Mesendoderm (in vitro differentiated cells): ENCODE results near the gene NFYA. TPM values are rescaled to one million over a fixed set of nuclear protein-coding genes. Genes with fewer than 3 reads are reported as not detected.

Experiments
- DNase-seq: peaks from one replicate; pipeline ENCODE4 v3.0.0; 2013
- H2AK5ac ChIP-seq: 2 replicates; pipeline ENCODE4 v1.6.1; 2013; ENCODE audit warnings: low read length, inconsistent platforms
- H2BK120ac ChIP-seq: 2 replicates; pipeline ENCODE4 v1.6.1; 2013; ENCODE audit warnings: low read depth, mild to moderate bottlenecking, low read length, moderate library complexity, mixed read lengths
- H2BK15ac ChIP-seq: replicated peaks from 2 replicates; pipeline ENCODE4 v1.6.1; 2013; ENCODE audit warnings: low read depth, mild to moderate bottlenecking, moderate library complexity
- H2BK5ac ChIP-seq: 2 replicates; pipeline ENCODE4 v1.6.1; 2013; ENCODE audit warnings: low read length, inconsistent platforms
- H3K18ac ChIP-seq: 2 replicates; pipeline ENCODE4 v1.6.1; 2013; ENCODE audit warnings: mild to moderate bottlenecking, low read length, mixed read lengths
- H3K23ac ChIP-seq: one replicate; pipeline ENCODE4 v1.6.1; 2013; ENCODE audit warnings: low read length
- H3K27ac ChIP-seq: 2 replicates; pipeline ENCODE4 v1.5.1; 2013; ENCODE audit warnings: low read depth, mild to moderate bottlenecking, inconsistent platforms, low read length, moderate library complexity
- H3K27me3 ChIP-seq: 2 replicates; pipeline ENCODE4 v1.6.1; 2013; ENCODE audit warnings: low read length, control low read depth, mild to moderate bottlenecking, inconsistent platforms; ENCODE audit not compliant: insufficient read depth, poor library complexity
- H3K36me3 ChIP-seq: 2 replicates; pipeline ENCODE4 v1.6.1; 2013; ENCODE audit warnings: low read length, inconsistent platforms; ENCODE audit not compliant: control insufficient read depth, insufficient read depth
- H3K4ac ChIP-seq: one replicate; pipeline ENCODE4 v1.6.1; 2013; ENCODE audit warnings: low read depth, mild to moderate bottlenecking, low read length, moderate library complexity
- H3K4me1 ChIP-seq: 2 replicates; pipeline ENCODE4 v1.6.1; 2013; ENCODE audit warnings: low read depth, low read length, inconsistent platforms; ENCODE audit not compliant: control insufficient read depth
- H3K4me2 ChIP-seq: 2 replicates; pipeline ENCODE4 v1.6.1; 2013; ENCODE audit warnings: low read length
- H3K4me3 ChIP-seq: 2 replicates; pipeline ENCODE4 v1.5.1; 2013; ENCODE audit warnings: mild to moderate bottlenecking, low read length
- H3K56ac ChIP-seq: one replicate; pipeline ENCODE4 v1.6.1; 2013; ENCODE audit warnings: low read length
- H3K79me1 ChIP-seq: 2 replicates; pipeline ENCODE4 v1.6.1; 2013; ENCODE audit warnings: low read length, inconsistent platforms
- H3K79me2 ChIP-seq: 2 replicates; pipeline ENCODE4 v1.6.1; 2013; ENCODE audit warnings: mild to moderate bottlenecking, low read length; ENCODE audit not compliant: control insufficient read depth, insufficient read depth
- H3K9ac ChIP-seq: 2 replicates; pipeline ENCODE4 v1.6.1; 2013; ENCODE audit warnings: low read length, inconsistent platforms
- H4K5ac ChIP-seq: one replicate; pipeline ENCODE4 v1.6.1; 2013; ENCODE audit warnings: low read length
- H4K8ac ChIP-seq: one replicate; pipeline ENCODE4 v1.6.1; 2013; ENCODE audit warnings: low read depth, mild to moderate bottlenecking, control low read depth, low read length, moderate library complexity
- WGBS: extraction: QIAGEN DNeasy Blood & Tissue Kit; methylation state at CpG from one replicate; pipeline ENCODE4 v1.1.7; 2013; ENCODE audit warnings: low lambda C conversion rate, missing lambda C conversion rate; ENCODE audit not compliant: insufficient coverage; ENCODE audit errors: extremely low coverage; 5-methylcytosine and 5-hydroxymethylcytosine counted together
- polyA plus RNA-seq, 2 experiments: library from polyadenylated mRNA; stranded (reverse); fragments of 200-250 nt; gene quantifications; one replicate each; pipeline ENCODE4 v1.2.3, GENCODE V29; 2013

The NFYA gene
- polyA plus RNA-seq (2013, experiment 1 of 2): 17.2 TPM
- polyA plus RNA-seq (2013, experiment 2 of 2): 17.8 TPM

DNA sequence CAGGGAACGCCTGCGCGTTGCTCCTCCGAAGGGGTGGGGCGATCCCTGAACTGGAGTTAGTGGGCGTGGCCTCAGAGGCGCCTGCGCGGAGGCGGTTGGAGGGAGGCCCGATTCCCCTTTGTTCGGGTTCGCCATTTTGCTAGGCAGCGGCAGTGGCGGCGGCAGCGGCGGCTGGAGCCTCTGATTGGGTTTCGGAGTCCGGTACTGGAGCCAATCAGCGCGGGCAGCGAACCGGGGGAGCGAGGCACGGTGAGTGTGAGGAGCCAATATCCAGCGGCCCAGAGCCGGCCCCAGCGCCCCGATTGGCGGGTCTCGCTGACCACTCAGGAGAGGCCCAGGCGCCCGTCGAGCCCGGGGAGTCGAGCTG is at the start of gene NFYA:
Gene NFYA (plus strand): TSS at position 139 of the 367 bp plus-strand sequence. CDS start 6,116 bp downstream, outside the sequence.
- Histone ChIP-seq H3K56ac (peak within 1 kb of the TSS; percentile 94), H3K4ac (peak within 1 kb of the TSS; percentile 98)
- WGBS: no CpG with 5 or more reads among the region's 37 CpGs

DNA sequence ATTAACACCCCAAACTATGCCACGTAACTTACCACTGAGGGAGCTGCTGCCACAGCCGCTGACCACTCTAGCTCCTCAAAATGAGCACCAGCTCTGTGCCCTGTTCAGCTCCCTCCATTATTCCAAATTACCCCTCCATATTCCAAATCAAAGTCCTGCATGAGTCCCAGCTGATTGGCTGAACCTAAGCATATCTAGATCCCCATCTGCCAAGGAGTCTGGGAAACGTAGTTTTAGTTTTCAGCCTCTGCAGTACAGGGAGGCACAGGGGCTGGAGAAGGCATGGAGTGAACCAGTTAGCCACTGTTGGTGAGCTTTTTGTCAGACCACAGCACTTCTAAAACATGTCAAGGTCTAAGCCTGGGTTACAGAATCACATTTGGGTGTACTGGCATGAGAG is 49.7 kb upstream of the NFYA start:
- Histone ChIP-seq H3K27me3 (no peaks in the 10 kb centered on the region), H2AK5ac (no peak overlapping the region), H3K4me1 (peaks cover 3% of the 10 kb centered on the region), H2BK120ac (no peak overlapping the region), H4K5ac (no peak overlapping the region), H2BK15ac (no peak overlapping the region), H3K23ac (no peak overlapping the region), H3K4me2 (no peak overlapping the region), H3K9ac (no peak overlapping the region), H3K27ac (no peak overlapping the region), H3K56ac (no peak overlapping the region), H4K8ac (no peak overlapping the region), H3K36me3 (no peaks in the 10 kb centered on the region), H3K4me3 (no peak overlapping the region), H3K4ac (no peak overlapping the region), H3K79me2 (no peaks in the 10 kb centered on the region), H3K18ac (no peak overlapping the region), H3K79me1 (no peaks in the 10 kb centered on the region), H2BK5ac (no peak overlapping the region)
- WGBS: no CpG with 5 or more reads among the region's 3 CpGs
- no peak for DNase-seq

More for the DNA sequence above, at the start of gene NFYA:
- H3K4me3 ChIP-seq: peak within 1 kb of the TSS; percentile 73
- H2BK5ac ChIP-seq: peak within 1 kb of the TSS; percentile 14
- no peak within 1 kb of the TSS for H2AK5ac ChIP-seq
- peak within 1 kb of the TSS; percentile 100 for H3K27ac ChIP-seq
- peak within 1 kb of the TSS; percentile 58 for H4K8ac ChIP-seq
- peak within 1 kb of the TSS; percentile 90 for H3K9ac ChIP-seq
- peak within 1 kb of the TSS; percentile 93 for H3K4me2 ChIP-seq
- H3K36me3 ChIP-seq: no peaks in the 10 kb centered on the region
- H3K79me2 ChIP-seq: peaks cover 41% of the 10 kb centered on the region
- H3K4me1 ChIP-seq: no peaks in the 10 kb centered on the region
- H3K79me1 ChIP-seq: peaks cover 1% of the 10 kb centered on the region
- no peak within 1 kb of the TSS for H3K23ac ChIP-seq
- no peak within 1 kb of the TSS for H4K5ac ChIP-seq
- no peak for DNase-seq
- peak within 1 kb of the TSS; percentile 97 for H3K18ac ChIP-seq
- H3K27me3 ChIP-seq: no peaks in the 10 kb centered on the region
- H2BK120ac ChIP-seq: peak within 1 kb of the TSS; percentile 51
- no peak within 1 kb of the TSS for H2BK15ac ChIP-seq

DNA sequence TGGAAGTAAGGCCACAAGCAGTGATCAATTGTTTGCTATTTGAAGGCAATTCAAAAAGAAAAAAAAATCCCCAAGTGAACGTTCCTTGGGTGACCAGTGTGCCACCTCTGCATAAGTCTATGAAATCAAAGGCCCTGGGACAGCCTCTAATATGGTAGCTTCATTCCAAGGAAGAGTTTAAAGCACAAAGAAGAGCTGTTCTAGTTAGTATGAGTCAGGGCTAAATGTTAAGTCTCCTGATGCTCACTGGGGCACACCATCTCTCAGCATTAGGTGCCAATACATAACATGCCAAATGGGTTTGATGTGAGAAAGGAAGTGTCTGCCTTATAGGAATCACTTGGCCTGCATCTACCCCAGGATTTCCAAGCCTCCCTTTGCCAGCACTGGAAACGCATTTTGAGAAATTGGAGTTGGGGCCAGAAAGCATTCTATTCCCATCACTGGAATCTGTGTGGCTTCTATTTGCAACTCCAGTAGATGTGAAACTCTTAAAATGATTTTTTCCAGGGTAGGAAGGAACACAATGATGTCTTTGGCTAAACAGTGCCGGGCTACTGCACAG is 46.7 kb upstream of the NFYA start:
- Histone ChIP-seq H3K4me1 (peaks cover 8% of the 10 kb centered on the region), H3K79me2 (no peaks in the 10 kb centered on the region), H2BK5ac (no peak overlapping the region), H4K8ac (no peak overlapping the region), H2BK15ac (no peak overlapping the region), H3K56ac (peak overlapping the region; percentile 70), H3K27me3 (no peaks in the 10 kb centered on the region), H3K79me1 (no peaks in the 10 kb centered on the region), H3K4ac (no peak overlapping the region), H3K27ac (no peak overlapping the region), H2BK120ac (no peak overlapping the region), H3K9ac (peak overlapping the region; percentile 46), H2AK5ac (peak overlapping the region; percentile 32), H3K4me3 (no peak overlapping the region), H3K4me2 (no peak overlapping the region), H4K5ac (no peak overlapping the region), H3K18ac (no peak overlapping the region), H3K23ac (no peak overlapping the region), H3K36me3 (no peaks in the 10 kb centered on the region)
- no peak for DNase-seq
- no CpG with 5 or more reads among the region's 3 CpGs for WGBS

DNA sequence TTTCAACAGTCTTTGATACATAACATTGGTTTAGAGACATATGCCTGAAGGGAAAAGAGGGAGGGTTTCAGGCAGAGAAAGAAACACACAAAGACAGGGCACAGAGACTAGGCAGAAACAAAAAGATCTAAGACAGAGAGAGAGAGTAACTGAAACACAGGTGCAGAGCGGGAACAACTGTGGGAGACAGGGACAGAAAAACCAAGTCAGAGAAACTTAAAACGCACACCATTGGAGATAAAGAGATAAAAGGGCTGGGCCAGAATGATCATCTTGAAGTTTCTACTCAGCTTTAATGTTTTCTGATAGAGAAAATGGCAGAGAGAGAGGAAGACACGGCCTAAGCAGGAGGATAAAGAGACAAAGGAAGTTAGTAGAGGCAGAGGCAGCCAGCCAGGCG is 45.5 kb upstream of the NFYA start:
- Histone ChIP-seq H4K5ac (no peak overlapping the region), H3K36me3 (no peaks in the 10 kb centered on the region), H2AK5ac (no peak overlapping the region), H3K4me2 (peak overlapping the region; percentile 90), H3K23ac (no peak overlapping the region), H3K79me1 (no peaks in the 10 kb centered on the region), H2BK15ac (no peak overlapping the region), H4K8ac (no peak overlapping the region), H2BK5ac (no peak overlapping the region), H3K4me3 (peak overlapping the region; percentile 58), H3K27me3 (no peaks in the 10 kb centered on the region), H3K56ac (peak overlapping the region; percentile 86), H2BK120ac (no peak overlapping the region), H3K4me1 (peaks cover 8% of the 10 kb centered on the region), H3K79me2 (no peaks in the 10 kb centered on the region), H3K9ac (peak overlapping the region; percentile 73), H3K4ac (no peak overlapping the region), H3K27ac (no peak overlapping the region), H3K18ac (no peak overlapping the region)
- DNase-seq: no peak
- WGBS: no CpG with 5 or more reads among the region's 4 CpGs

DNA sequence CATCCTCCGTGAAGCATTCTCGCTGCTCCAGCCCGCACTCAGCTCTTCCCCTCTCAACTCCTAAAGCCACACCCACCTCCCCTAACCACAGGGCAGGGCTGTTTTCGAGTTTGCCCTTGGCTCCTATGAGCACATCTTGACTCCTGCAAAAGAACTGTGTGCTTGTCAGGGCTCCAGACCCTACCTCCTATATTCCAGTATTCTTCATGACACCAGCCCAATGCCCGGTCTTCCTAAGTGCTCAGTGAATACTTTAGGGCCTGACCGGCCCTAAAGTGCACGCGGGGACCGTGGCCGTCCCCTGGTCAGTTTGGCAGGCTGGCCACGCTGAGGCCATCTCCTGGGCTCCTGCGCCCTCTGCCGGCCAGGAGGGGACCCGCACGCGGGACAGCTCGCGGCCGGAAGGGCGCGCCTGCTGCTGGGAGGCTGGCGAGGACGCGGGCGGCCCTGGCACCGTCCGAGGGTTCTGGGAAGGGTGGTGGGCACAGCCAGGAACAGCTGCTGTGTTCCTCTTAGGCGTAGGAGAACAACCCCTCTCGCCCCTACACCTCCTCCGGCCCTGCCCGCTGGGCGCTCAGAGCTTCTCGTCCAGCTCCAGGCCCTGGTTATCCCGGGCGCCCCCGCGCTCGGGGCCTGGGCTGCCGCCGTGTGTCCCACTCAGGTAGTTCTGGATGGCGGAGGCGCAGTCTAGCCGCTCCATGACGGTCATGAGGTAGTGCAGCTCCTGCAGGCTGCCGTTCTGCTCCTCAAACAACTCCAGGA is 44.8 kb upstream of the NFYA start:
- H3K4ac ChIP-seq: peak overlapping the region; percentile 83
- peak overlapping the region; percentile 10 for H2BK5ac ChIP-seq
- no peak overlapping the region for H2BK15ac ChIP-seq
- H3K27ac ChIP-seq: no peak overlapping the region
- H3K4me3 ChIP-seq: peak overlapping the region; percentile 58
- H3K23ac ChIP-seq: peak overlapping the region; percentile 32
- peak overlapping the region; percentile 96 for H3K56ac ChIP-seq
- peak overlapping the region; percentile 1 for H3K18ac ChIP-seq
- H3K4me1 ChIP-seq: peaks cover 8% of the 10 kb centered on the region
- no peak overlapping the region for H2BK120ac ChIP-seq
- H3K4me2 ChIP-seq: peak overlapping the region; percentile 90
- no CpG with 5 or more reads among the region's 45 CpGs for WGBS
- no peaks in the 10 kb centered on the region for H3K27me3 ChIP-seq
- peak; percentile 94 for DNase-seq
- H3K9ac ChIP-seq: peak overlapping the region; percentile 74
- H2AK5ac ChIP-seq: no peak overlapping the region
- no peak overlapping the region for H4K8ac ChIP-seq
- no peaks in the 10 kb centered on the region for H3K36me3 ChIP-seq
- H3K79me2 ChIP-seq: no peaks in the 10 kb centered on the region
- H3K79me1 ChIP-seq: no peaks in the 10 kb centered on the region
- no peak overlapping the region for H4K5ac ChIP-seq
